OCI-LY3 (cell line): Measurements from ENCODE around the gene EXOC7.

Source experiments
- H2AFZ ChIP-seq: fragments of 200-600, 300-600 bp; shearing (Covaris generic); 2 replicates; pipeline ENCODE4 v1.6.0; 2014; ENCODE audit warnings: antibody characterized with exemption, low read depth, low read length
- H3K27ac ChIP-seq: fragments of 200-600, 300-600 bp; sonication (generic); 2 replicates; pipeline ENCODE4 v1.5.1; 2014; ENCODE audit warnings: mild to moderate bottlenecking, low read length, moderate library complexity, mixed read lengths
- H3K27me3 ChIP-seq: fragments of 200-600, 300-600 bp; sonication (generic); 2 replicates; pipeline ENCODE4 v1.6.1; 2014; ENCODE audit warnings: low read depth, low read length, mixed read lengths
- H3K36me3 ChIP-seq: fragments of 200-600, 300-600 bp; sonication (generic); replicated peaks from 2 replicates; pipeline ENCODE3; 2014; ENCODE audit warnings: low read depth, low read length, mixed read lengths
- H3K4me1 ChIP-seq: fragments of 300-600, 200-600 bp; sonication (generic); 2 replicates; pipeline ENCODE4 v1.6.1; 2014; ENCODE audit warnings: low read length, mixed read lengths
- H3K4me2 ChIP-seq: fragments of 200-600, 300-600 bp; sonication (generic); 2 replicates; pipeline ENCODE4 v1.6.1; 2014; ENCODE audit warnings: low read length, mixed read lengths
- H3K4me3 ChIP-seq: fragments of 300-600, 200-600 bp; sonication (generic); 2 replicates; pipeline ENCODE4 v1.5.1; 2014; ENCODE audit warnings: antibody characterized with exemption, mild to moderate bottlenecking, low read length, moderate library complexity
- H3K79me2 ChIP-seq: fragments of 300-600, 200-600 bp; shearing (Covaris generic); 2 replicates; pipeline ENCODE4 v1.6.1; 2014; ENCODE audit warnings: mild to moderate bottlenecking, low read length, mixed read lengths
- H3K9ac ChIP-seq: fragments of 300-600, 200-600 bp; shearing (Covaris generic); 2 replicates; pipeline ENCODE4 v1.6.0; 2014; ENCODE audit warnings: mild to moderate bottlenecking, low read length, moderate library complexity
- H3K9me3 ChIP-seq: fragments of 200-600, 300-600 bp; shearing (Covaris generic); 2 replicates; pipeline ENCODE4 v1.6.1; 2014; ENCODE audit warnings: low read length, mixed read lengths; ENCODE audit not compliant: insufficient read depth
- H4K20me1 ChIP-seq: fragments of 200-600, 300-600 bp; sonication (generic); 2 replicates; pipeline ENCODE4 v1.6.1; 2016; ENCODE audit warnings: low read length, mixed read lengths; ENCODE audit not compliant: insufficient read depth
- CTCF ChIP-seq: fragments of 200-600, 300-600 bp; sonication (generic); IDR thresholded peaks from 2 replicates; pipeline ENCODE4 v1.5.1; 2014; ENCODE audit warnings: antibody characterized with exemption, low read length, low read depth
- EZH2phosphoT487 ChIP-seq: fragments of 200-600 bp; shearing (Covaris generic); IDR thresholded peaks from 2 replicates; pipeline ENCODE4 v1.6.1; 2018; ENCODE audit warnings: antibody characterized with exemption, mixed run types, low read depth

The EXOC7 gene

GRCh38 chr17:76033139-76033538 is 70.4 kb downstream of the EXOC7 start:
- Histone ChIP-seq H3K4me2 (no peak overlapping the region), H3K36me3 (peaks cover under 1% of the 10 kb centered on the region), H3K9me3 (no peaks in the 10 kb centered on the region), H2AFZ (no peak overlapping the region), H3K4me1 (no peaks in the 10 kb centered on the region), H3K79me2 (no peaks in the 10 kb centered on the region), H3K4me3 (no peak overlapping the region), H3K9ac (no peak overlapping the region), H4K20me1 (no peaks in the 10 kb centered on the region), H3K27me3 (no peaks in the 10 kb centered on the region), H3K27ac (no peak overlapping the region)
- no peak for TF ChIP-seq CTCF
- no peak for TF ChIP-seq EZH2phosphoT487

DNA sequence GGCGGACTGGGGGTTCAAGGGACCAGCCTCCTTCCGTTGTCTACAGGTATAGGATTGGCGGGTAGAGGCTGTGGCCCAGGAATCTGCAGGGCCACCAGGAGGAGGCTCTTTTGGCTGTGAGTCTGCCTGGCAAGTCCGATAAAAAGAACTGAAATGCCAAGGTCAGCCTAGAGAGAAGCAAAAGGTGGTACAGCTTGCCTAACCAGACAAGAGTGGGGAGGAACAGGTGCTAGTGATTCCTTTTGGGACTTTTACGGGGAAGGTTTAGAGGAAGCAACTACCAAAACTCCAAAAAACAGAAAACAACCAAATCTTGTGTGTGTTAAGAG is 70.8 kb downstream of the EXOC7 start:
- Histone ChIP-seq H3K4me3 (no peak overlapping the region), H2AFZ (no peak overlapping the region), H3K4me1 (no peaks in the 10 kb centered on the region), H3K9ac (no peak overlapping the region), H4K20me1 (no peaks in the 10 kb centered on the region), H3K27me3 (no peaks in the 10 kb centered on the region), H3K36me3 (no peaks in the 10 kb centered on the region), H3K4me2 (no peak overlapping the region), H3K9me3 (no peaks in the 10 kb centered on the region), H3K79me2 (no peaks in the 10 kb centered on the region), H3K27ac (no peak overlapping the region)
- TF ChIP-seq CTCF (no peak), EZH2phosphoT487 (no peak)

- no peak overlapping the region for H3K27ac ChIP-seq
- no peak for TF ChIP-seq EZH2phosphoT487
- TF ChIP-seq CTCF, result no peak
- no peak overlapping the region for H3K9ac ChIP-seq
- no peak overlapping the region for H3K4me3 ChIP-seq
- H3K9me3 ChIP-seq, result no peaks in the 10 kb centered on the region
- H4K20me1 ChIP-seq, result no peaks in the 10 kb centered on the region
- no peaks in the 10 kb centered on the region for H3K4me1 ChIP-seq
- no peaks in the 10 kb centered on the region for H3K79me2 ChIP-seq
- no peak overlapping the region for H2AFZ ChIP-seq
- H3K4me2 ChIP-seq, result no peak overlapping the region
- no peaks in the 10 kb centered on the region for H3K36me3 ChIP-seq
- H3K27me3 ChIP-seq, result no peaks in the 10 kb centered on the region
These were observed 71.4 kb downstream of the EXOC7 start for GRCh38 chr17:76032073-76032779.
